HG03439 (cell line): ENCODE results near the gene AOPEP.
"Not testable (repeated sequence)": the region's sequence is repeated elsewhere in the genome, so short reads cannot be mapped to it uniquely, and the experiment has no call there.

Source experiments
- ATAC-seq: cut with Tn5 transposase; IDR thresholded peaks from one replicate; pipeline ENCODE4 v1.9.1; 2021; ENCODE audit warnings: mild to moderate bottlenecking, moderate library complexity; ENCODE audit not compliant: unreplicated experiment

The AOPEP gene

DNA sequence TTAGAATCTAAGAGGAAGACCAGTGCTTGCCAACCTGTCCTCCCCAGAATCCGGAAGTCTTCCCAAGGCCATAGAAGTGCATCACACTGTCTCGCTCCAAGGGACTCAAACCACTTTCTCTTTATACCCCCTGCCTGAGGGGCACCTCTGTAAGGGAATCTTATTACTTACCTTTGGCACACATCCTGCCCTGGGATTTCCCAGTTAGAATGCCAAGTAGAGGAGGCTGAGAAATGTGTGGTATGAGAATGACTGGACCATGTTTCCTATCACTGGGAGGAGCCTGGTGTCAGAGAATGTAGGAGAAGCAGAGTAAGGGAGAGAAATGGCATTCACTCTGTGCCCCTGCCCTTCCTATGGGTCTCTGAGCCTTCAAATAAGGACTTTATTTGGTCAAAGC lies 85.8 kb downstream of the AOPEP start:
- ATAC-seq = no peak

DNA sequence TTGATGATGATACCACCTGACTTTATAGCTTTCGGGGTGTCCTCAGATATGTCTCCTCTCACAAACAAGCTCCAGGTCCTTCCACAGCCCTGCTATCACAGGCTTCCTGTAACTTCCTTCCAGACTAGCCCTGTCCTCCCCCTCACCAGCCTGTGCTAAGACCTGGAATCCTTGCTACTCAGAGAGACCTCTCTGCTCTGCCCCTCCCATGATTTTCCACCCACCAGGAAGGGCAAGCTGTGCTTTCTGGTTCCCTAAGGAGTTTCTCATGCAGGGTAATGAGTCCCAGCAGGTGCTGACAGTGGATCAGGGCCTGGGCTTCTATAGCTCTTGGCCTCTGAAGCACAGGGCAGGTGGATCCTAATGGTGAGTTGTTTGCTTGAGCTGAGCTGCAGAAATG lies 86.9 kb downstream of the AOPEP start:
- ATAC-seq = no peak

DNA sequence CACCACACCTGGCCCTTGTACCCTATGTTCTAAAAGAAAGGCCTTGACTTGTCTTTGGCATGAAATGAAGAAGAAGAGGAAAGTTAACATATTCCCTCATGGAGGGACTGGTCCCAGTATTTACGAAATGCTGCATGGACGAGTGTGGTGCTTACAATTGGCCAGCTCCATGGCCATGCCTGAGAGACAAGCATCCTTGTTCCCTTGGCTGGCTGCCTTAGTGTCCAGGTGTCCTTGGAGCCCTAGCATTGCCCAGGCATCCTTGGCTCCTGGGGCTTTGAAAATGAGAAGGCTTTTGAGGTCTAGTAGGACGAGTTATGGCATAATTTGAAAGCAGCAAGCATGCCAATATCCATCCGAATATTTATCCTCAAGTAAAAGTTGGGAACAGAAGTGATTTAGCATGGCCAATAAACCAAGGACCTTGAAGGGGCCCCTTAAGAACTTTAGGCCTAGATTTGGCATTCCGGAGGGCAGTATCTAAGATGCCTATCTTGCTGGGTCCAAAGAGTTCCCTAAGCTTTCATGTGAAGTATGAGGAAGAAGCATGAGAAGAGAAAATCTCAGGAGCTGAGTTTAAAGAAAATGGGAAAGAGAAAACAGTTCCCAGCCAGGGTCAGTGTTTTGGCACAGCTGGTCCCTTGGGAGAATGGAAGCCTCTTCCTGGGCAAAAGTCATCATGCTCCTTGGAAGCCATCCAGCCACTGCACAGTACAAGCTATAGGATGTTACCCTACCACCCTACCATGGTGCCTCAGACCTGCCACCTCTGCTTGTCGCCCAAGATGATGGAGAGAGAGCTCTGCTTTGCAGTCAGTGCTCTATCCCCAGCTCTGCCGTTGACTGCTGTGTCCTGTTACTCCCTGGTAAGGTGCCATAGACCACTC lies 91.0 kb downstream of the AOPEP start:
- no peak for ATAC-seq

DNA sequence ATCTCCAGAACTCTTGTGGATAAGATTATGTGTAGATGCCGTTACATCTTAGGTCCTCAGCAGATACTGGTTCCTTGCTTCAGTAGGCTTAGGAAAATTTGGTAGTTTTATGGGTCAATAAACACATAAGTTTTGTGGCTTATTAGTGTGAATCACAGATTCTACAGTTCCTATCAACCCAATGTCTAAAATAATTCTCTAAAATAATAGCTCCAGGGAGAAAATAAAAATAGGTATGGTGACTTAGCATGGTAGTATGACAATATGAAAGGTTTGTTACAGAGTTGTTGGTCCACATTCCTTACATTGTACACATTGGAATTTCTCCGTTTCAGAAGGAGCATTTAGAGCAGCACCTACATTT lies 91.7 kb downstream of the AOPEP start:
- ATAC-seq = no peak

DNA sequence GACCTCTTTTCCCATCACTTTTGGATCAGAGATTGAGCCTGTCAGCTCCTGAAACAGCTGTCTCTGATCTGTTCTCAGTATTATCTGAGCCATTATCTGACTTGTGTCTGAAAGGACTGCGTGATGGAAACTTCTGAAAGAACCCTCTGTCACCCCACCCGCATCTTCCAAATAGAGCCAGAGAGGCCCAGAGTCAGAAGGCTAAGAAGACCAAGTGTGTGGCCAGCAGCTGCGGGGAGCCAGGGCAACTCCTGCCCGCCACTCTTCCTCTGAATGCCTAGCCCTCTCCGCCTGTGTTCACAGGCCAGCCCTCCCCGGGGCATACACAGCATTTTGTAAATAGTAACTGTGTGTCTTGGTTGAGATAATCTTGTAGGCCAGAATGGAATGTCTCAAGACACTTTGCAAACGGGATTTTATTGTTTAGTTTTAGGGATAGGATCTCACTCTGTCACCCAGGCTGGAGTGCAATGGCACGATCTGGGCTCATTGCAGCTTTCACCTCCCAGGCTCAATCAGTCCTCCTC lies 92.7 kb downstream of the AOPEP start:
- no peak for ATAC-seq

DNA sequence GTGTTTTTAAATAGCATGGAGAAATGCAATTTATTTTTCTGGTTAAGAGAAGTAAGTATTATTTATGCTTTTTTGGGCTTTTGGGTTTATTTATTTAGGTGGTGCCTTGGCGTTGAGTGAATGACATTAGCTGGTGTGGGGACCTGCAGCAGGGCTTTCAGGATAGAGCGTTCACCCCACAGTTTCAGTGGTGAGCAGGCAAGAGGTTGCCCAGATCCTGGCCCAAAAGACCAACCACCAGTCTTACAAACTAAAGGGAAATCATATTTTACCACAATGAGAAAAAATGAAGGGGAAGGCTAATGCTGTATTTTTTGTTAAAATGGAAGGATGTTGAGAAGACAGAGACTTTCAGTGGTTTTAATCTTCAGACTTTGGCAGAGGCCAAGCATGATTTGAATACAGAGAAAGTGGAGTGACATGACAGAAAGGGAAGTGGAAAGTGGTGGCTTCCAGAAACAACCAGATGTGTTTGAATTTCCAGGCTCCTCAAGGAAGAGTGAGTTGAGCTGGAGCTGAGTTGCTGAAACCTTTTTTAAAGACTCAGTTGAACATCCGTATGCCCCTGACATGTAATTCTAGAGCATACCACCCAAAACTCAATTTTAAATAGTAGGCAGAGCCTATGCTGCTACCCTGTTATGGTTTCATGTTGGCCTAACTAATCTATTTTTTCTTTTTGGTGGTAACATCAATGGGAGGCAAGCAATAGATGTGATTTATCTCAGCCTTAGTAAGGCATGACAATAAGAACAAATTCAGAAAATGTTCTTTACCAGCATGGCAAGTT lies 94.8 kb downstream of the AOPEP start:
- ATAC-seq = no peak

DNA sequence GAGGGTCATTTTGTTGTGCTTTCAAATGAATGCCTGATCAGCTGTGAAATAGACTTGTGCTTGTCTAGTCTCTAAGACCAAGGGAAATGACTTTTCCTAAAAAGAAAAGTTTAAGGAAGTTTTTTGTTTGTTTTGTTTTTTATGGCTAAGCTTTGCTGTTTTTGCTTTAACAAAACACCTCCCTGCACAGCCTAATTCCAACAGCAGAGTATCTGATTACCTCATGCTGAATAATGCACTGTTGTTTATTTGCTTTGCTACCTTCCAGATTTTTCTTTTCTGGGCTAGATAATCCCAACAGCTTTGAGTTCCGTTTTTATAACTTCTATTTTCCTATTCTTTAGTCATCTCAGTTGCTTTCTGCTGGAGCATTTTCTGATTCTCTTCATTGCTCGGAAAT lies 95.8 kb downstream of the AOPEP start:
- no peak for ATAC-seq

DNA sequence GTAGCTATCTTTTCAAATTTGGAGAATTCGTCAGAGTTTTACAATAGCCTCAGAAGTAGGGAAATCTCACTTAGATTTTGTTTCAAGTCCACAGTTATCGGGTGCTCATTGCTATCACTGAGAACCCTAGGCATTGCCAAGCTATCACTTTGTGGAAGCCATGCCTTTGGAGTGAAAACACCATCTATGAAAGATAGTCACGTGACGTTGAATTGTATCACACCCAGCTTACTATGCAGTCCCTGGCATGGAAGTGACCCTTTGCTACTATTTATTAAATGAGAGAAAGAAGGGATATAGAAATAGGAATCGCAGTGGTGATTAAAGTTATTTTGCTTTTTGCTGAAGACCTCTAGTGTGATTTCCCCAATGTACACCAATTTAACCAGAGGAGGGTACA lies 97.2 kb downstream of the AOPEP start:
- no peak for ATAC-seq

DNA sequence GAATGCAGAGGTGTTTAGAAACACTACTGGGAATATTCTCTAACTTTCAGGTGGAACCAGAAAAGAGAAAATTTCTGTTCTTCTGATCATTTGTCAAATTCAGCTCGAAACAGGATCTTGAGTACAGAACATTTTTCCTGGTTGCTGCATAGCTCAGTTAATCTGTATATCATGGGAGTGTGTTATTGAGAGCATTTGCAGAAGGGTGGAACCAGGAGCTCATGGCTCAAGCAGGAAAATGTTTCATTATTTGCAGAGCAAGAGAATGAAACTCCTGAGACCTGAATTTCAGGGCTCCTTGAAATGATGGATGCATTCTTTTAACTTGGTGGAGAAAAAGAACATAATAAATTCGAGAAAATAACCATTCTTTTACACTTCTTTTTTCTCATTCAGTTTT lies 97.9 kb downstream of the AOPEP start:
- no peak for ATAC-seq

DNA sequence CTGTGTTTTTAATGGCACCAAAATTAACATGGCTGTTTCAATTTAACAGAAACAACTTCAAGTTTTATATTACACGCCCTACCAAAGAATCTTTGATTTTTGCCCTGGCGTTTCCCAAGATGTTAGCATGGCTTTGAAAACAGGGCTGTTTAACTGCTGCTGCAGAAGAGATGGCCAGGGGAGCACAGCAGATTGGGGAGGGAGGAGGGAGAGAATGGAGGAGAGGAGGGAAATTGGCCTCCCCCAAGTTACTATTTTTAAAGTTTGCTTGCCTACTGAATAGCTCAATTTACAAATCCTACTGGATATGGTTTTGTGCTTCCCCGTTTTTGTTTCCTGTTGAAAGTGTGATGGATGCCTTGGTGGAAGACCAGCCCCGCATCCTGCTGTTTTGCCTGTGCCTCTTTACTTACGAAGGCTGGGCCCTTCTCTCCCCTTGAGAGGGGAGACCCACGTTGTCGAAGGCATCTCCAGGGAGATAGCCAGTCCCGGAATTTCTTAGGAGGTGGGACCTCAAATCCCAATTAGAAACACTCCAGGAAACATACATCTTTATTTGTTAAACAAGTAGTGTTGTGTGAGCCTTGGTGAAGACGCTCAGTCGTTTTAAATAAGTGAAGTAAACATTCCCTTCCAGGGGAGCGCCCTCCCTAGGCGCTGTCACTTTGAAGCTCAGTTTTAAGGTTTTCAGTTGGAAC lies 98.6 kb downstream of the AOPEP start:
- ATAC-seq = no peak

DNA sequence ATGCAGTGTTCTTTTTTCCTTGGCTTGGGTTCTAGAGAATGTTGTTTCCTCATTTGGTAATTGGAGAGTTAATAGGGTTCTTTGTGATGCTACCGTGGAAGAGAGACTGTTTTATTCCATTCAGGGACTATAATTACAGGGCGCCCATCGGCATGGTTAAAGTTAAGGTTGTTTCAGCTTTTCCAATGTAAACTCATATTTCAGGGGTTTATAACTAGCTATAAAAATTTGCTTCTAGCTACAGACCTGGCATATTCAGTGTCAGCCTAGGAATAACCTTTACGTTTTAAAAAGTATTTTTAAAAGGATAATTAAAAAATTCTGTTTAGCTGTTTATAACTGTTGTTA lies 99.1 kb downstream of the AOPEP start:
- ATAC-seq = no peak

DNA sequence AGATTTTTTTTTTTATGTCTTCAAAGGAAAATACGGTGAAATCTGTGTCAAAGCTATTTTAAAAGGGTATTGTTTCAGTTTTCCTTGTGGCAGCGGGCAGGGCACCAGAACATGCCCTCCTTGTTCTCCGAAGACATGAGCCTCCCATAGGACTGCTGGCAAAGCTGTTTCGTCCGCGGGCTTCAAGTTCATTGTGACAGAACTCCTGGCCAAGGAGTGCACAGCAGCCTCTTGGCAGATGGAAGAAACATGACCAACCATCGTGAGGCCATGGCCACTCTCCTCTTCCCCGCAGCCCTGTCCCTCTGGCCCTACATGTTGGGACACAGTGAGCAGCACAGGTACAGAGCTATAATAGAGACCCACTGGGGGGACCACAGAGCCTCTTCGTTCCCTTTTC lies 99.5 kb downstream of the AOPEP start:
- no peak for ATAC-seq

DNA sequence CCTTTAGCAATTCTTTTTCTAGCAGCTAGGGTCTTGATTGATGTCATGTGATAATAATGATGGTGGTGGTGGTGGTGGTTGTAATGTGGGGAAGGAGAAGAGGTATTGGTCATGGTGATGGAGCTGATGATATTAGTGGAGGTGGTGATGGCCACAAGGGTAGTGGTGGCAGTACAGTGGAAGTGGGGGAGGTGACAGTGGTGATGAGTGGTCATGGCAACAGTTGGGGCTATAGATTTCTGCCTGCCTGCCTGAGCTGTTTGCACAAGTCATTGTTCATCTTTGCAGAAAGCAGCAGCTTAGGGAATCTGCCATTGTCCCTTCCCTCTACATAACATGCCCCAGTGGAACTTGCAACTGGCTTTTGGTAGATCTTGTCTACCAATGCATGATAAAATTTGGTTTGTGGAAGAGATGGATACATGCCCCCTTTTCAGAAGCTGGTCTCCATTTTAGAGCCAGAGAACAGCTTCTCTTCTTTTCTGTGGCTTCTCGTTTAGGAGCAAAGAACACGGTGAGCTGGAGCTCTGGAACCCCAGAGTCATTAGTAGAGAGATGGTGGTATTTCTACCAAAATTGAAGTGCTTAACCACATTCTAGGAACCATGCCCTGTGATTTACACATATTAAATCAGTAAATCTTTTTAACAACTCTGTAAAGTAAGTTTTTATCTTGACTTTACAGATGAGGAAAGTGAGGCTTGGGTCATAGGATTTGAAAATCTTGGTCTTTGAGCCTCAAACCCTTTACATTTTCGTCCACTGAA lies 100.3 kb downstream of the AOPEP start:
- no peak for ATAC-seq

DNA sequence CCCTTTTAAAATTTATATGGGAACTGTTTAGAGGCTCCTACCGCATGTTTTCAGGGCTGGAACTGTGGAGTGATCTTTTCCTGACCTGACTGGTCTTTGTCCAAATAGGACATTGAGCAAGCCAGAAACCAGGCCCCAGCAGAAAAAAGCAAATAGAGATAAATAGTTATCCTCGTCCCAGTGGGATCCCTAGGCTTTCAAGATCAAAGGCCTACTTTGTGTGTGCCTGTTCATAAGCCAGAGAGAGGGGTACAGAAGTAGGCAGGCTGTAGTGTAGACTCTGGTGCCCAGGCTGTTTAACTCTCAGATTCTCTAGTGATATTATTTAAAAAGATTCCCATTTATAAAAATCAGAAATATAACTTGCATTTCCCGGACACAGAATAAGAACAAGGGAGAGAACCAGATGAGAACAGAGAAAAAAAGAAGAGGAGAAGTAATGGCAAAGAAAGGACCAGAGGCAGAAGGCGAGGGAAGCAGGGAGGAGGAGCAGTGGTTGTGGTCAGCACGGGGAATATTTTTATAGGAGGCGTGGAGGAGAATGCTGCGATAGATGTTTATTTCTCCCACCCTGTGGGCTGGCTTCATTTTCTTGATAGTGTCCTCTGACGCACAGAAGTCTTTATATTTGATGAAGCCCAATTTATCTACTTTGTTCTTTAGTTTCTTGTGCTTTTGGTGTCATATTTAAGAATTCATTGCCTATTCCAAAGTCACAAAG lies 101.2 kb downstream of the AOPEP start:
- no peak for ATAC-seq

DNA sequence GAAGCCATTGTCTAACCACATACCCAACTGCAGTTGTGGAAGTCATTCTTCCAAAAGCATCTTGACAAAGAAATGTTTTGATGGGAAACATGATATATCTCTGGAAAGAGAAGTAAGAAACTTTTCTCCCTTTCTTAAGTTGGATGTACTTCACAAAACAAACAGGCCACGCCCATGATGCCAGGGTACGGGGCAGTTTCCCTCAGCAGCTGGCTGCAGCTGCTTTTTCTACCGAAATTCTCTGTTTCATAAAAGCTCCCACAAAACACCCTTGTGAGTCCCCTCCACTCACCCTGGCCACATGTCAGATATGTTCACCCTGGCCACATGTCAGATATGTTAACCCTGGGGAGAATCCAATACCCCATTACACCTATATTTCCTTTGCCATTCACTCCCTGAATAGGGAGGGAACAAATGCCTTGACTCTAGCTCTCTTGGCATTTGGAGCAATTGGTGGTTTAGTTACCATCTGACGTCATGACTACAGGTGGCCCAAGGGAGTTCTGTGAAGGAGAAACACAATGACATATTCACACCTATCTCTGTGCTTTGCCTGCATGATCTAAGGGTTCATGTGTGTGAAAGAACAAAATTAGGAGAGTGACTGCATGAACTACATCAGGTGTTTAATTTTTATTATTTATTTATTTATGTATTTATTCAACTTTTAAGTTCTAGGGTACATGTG lies 103.0 kb downstream of the AOPEP start:
- no peak for ATAC-seq

DNA sequence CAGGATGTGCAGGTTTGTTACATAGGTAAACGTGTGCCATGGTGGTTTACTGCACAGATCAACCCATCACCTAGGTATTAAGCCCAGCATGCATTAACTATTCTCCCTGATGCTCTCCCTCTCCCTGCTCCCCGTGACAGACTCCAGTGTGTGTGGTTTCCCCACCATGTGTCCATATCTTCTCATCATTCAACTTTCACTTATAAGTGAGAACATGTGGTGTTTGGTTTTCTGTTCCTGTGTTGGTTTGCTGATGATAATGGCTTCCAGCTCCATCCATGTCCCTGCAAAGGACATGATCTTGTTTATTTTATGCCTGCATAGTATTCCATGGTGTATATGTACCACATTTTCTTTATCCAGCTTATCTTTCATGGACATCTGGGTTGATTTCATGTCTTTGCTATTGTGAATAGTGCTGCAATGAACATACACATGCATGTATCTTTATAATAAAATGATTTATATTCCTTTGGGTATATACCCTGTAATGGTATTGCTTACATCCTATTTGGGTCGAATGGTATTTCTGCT lies 103.6 kb downstream of the AOPEP start:
- not testable (repeated sequence) for ATAC-seq

DNA sequence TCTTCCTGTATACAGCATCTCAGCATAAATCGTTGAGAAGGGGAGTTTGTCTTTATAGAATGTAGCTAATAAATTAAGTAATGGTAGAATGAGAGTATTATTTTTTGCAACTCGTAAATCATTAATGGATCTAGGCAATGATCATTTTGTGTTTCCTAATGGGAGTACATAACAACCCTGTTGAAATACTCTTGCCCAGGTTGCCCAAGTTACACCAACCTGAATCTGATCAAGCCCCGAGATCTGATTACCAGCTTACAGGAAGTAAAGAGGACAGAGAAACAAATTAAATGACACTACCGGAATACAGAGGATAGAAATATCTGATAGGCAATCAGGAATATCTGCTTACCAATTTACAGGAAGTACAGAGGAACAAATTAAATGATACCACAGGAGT lies 107.3 kb downstream of the AOPEP start:
- ATAC-seq = no peak

DNA sequence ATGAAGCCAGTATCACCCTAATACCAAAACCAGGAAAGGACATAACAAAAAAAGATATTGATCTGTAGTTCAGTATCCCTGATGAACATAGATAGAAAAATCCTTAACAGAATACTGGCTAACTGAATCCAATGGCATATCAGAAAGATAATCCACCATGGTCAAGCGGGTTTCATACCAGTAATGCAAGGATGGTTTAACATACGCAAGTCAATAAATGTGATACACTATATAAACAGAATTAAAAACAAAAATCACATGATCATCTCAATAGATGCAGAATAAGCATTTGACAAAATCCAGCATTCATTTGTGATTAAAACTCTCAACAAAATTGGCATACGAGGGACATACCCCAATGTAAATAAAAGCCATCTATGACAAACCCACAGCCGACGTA lies 110.9 kb downstream of the AOPEP start:
- no peak for ATAC-seq

DNA sequence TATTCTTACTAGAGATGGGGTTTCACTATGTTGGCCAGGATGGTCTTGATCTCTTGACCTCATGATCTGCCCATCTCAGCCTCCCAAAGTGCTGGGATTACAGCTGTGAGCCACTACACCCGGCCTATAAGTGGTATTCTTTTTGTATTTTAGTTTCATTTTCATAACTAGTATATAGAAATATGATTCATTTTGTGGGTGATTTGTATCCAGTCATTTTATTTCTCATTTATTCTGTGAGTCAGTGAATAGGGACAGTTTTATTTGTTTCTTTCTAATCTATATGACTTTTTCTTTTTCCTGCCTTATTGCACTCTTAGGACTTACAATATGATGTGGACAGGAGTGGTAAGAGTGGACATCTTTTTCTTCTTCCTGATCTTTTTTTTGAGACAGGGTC lies 112.9 kb downstream of the AOPEP start:
- ATAC-seq = no peak
